B cell (primary cell): ENCODE data around the gene MYLK4.

ENCODE experiments used
- CTCF ChIP-seq: fragments of 200-600 bp; IDR thresholded peaks from one replicate; pipeline ENCODE4 v1.8.0; 2022; ENCODE audit warnings: antibody characterized with exemption, mild to moderate bottlenecking
- EZH2 ChIP-seq: IDR thresholded peaks from 2 replicates; pipeline ENCODE4 v1.6.1; 2012; ENCODE audit warnings: borderline replicate concordance, low read depth, mild to moderate bottlenecking, moderate library complexity, low read length; ENCODE audit not compliant: insufficient read depth, poor library complexity, severe bottlenecking

GRCh38 chr6:2646346-2646745 is 104.4 kb downstream of the MYLK4 start:
- TF ChIP-seq CTCF (no peak), EZH2 (no peak)
